Mesenteric fat pad (tissue), 1 donor: ENCODE data around the gene DCDC2C. TPM values are rescaled to one million over a fixed set of nuclear protein-coding genes. Genes with fewer than 3 reads are reported as not detected.

Experiments used
- DNase-seq: peaks from one replicate; pipeline ENCODE4 v3.0.0-alpha.2; 2020; ENCODE audit warnings: low spot score
- total RNA-seq: library from RNA; stranded (reverse); fragmentation: NEBNext Ultra II Directional; extraction: Animal tissue kit (Norgen Biotek cat#: 25700); gene quantifications from one replicate; pipeline ENCODE4 v1.2.1, GENCODE V29; 2021
- donor health status: DM: yes; HTN: yes; CAD: no.

DCDC2C gene
- total RNA-seq, 1 donor from 2014 or later, result not detected

- no peak for DNase-seq
Measured at GRCh38 chr2:3742743-3743508, 39.6 kb downstream of the DCDC2C start.

GRCh38 chr2:3743951-3744555 lies 40.7 kb downstream of the DCDC2C start:
- no peak for DNase-seq

GRCh38 chr2:3745920-3746319 lies 42.5 kb downstream of the DCDC2C start:
- no peak for DNase-seq

- no peak for DNase-seq
Measured at GRCh38 chr2:3747032-3747654, 43.8 kb downstream of the DCDC2C start.

GRCh38 chr2:3747826-3748225 lies 44.5 kb downstream of the DCDC2C start:
- DNase-seq, result no peak

- DNase-seq, result no peak
Measured at GRCh38 chr2:3749201-3749600, 45.8 kb downstream of the DCDC2C start.

- DNase-seq, result no peak
Measured at GRCh38 chr2:3751251-3751650, 47.9 kb downstream of the DCDC2C start.

- no peak for DNase-seq
Measured at GRCh38 chr2:3751806-3752205, 48.4 kb downstream of the DCDC2C start.

- DNase-seq, result no peak
Measured at GRCh38 chr2:3752376-3752775, 49.0 kb downstream of the DCDC2C start.

- no peak for DNase-seq
Measured at GRCh38 chr2:3753561-3753960, 50.2 kb downstream of the DCDC2C start.

- no peak for DNase-seq
Measured at GRCh38 chr2:3754280-3754679, 50.9 kb downstream of the DCDC2C start.

GRCh38 chr2:3754795-3755194 lies 51.4 kb downstream of the DCDC2C start:
- DNase-seq, result no peak

- DNase-seq, result no peak
Measured at GRCh38 chr2:3755277-3755676, 51.9 kb downstream of the DCDC2C start.

GRCh38 chr2:3756306-3756705 lies 52.9 kb downstream of the DCDC2C start:
- DNase-seq, result no peak

GRCh38 chr2:3758906-3759305 lies 55.5 kb downstream of the DCDC2C start:
- no peak for DNase-seq

GRCh38 chr2:3759331-3759730 lies 56.0 kb downstream of the DCDC2C start:
- DNase-seq, result no peak

GRCh38 chr2:3759761-3760160 lies 56.4 kb downstream of the DCDC2C start:
- no peak for DNase-seq

GRCh38 chr2:3761272-3761671 lies 57.9 kb downstream of the DCDC2C start:
- DNase-seq, result no peak

- no peak for DNase-seq
Measured at GRCh38 chr2:3762771-3763447, 59.5 kb downstream of the DCDC2C start.

- no peak for DNase-seq
Measured at GRCh38 chr2:3766824-3767223, 63.4 kb downstream of the DCDC2C start.

- no peak for DNase-seq
Measured at GRCh38 chr2:3768960-3769765, 65.8 kb downstream of the DCDC2C start.
